ENCODE measurements around the gene ATXN7.

- TF ChIP-seq CTCF (IDR thresholded peaks at IDR 0.05) (no peak), POLR2A (IDR thresholded peaks at IDR 0.05) (no peak), POLR2AphosphoS5 (IDR thresholded peaks at IDR 0.05; ENCODE audit: insufficient read depth in 1 of 2, low read depth in 1 of 2) (no peak)
These were observed 108.5 kb downstream of the ATXN7 start for GRCh38 chr3:63972196-63972595.
